H1 (cell line): ENCODE data around the gene FBXW8. TPM values are rescaled to one million over a fixed set of nuclear protein-coding genes. Genes with fewer than 3 reads are reported as not detected.

Experiments
- CTCF ChIA-PET: fragments of 300-600 bp; sonication (Branson Sonifier 250); formaldehyde crosslinking; loops from one replicate; lab custom pipeline; 2021; ENCODE audit not compliant: partially characterized antibody; lab: Charles Lee
- POLR2A ChIA-PET: fragments of 300-600 bp; sonication (Branson Sonifier 250); formaldehyde crosslinking; loops from one replicate; lab custom pipeline; 2021; ENCODE audit warnings: inconsistent platforms; ENCODE audit not compliant: partially characterized antibody; lab: Charles Lee
- DNase-seq, 2 experiments: peaks; one replicate each; pipeline versions ENCODE4 v3.0.0 to v3.0.0-alpha.2; 2010 to 2022; ENCODE audit warnings: low spot score in 2 of 2, low read depth in 1 of 2, mixed read lengths in 1 of 2
- FAIRE-seq: peaks from 2 replicates; lab custom pipeline; 2011; peaks lifted over from hg19 to GRCh38; lab: Jason Lieb, UNC
- H2AFZ ChIP-seq: 2 replicates; pipeline ENCODE4 v1.8.1; 2012; ENCODE audit warnings: low read length, inconsistent platforms
- H2AK5ac ChIP-seq: 2 replicates; pipeline ENCODE4 v1.6.1; 2013; ENCODE audit warnings: low read depth, low read length
- H2BK120ac ChIP-seq: replicated peaks from 2 replicates; pipeline ENCODE3; 2013; ENCODE audit warnings: low read depth, low read length, inconsistent platforms
- H2BK12ac ChIP-seq: 2 replicates; pipeline ENCODE4 v1.6.1; 2013; ENCODE audit warnings: low read depth, low read length
- H2BK15ac ChIP-seq: 2 replicates; pipeline ENCODE4 v1.6.1; 2013; ENCODE audit warnings: low read length
- H2BK20ac ChIP-seq: 2 replicates; pipeline ENCODE4 v1.6.1; 2013; ENCODE audit warnings: low read length
- H2BK5ac ChIP-seq: 2 replicates; pipeline ENCODE4 v1.6.1; 2013; ENCODE audit warnings: low read depth, low read length
- H3K14ac ChIP-seq: 2 replicates; pipeline ENCODE4 v1.6.1; 2013; ENCODE audit warnings: inconsistent platforms; ENCODE audit not compliant: insufficient read length
- H3K18ac ChIP-seq: 2 replicates; pipeline ENCODE4 v1.6.1; 2013; ENCODE audit warnings: low read length; ENCODE audit errors: extremely low read depth
- H3K23ac ChIP-seq: 2 replicates; pipeline ENCODE4 v1.6.1; 2013; ENCODE audit warnings: inconsistent platforms; ENCODE audit not compliant: insufficient read length
- H3K23me2 ChIP-seq: 2 replicates; pipeline ENCODE4 v1.6.1; 2013; ENCODE audit warnings: low read depth, low read length
- H3K27ac ChIP-seq: 2 replicates; pipeline ENCODE4 v1.6.1; 2011; ENCODE audit warnings: low read depth, low read length, inconsistent platforms
- H3K27me3 ChIP-seq, 4 experiments: replicated peaks in 1 of 4; 1 replicate in 1 of 4; 2 replicates in 3 of 4; pipeline versions ENCODE4 v1.6.1 to v1.8.1; 2011 to 2013; ENCODE audit warnings: low read length in 3 of 4, mild to moderate bottlenecking in 3 of 4, inconsistent platforms in 2 of 4, mixed read lengths in 2 of 4, moderate library complexity in 1 of 4; ENCODE audit not compliant: control insufficient read depth in 3 of 4, insufficient read depth in 3 of 4; ENCODE audit errors: extremely low read depth in 1 of 4
- H3K36me3 ChIP-seq, 4 experiments: 2 replicates each; pipeline versions ENCODE4 v1.6.1 to v1.8.1; 2011 to 2013; ENCODE audit warnings: mild to moderate bottlenecking in 4 of 4, low read length in 3 of 4, moderate library complexity in 2 of 4, control low read depth in 1 of 4, inconsistent platforms in 1 of 4; ENCODE audit not compliant: insufficient read depth in 4 of 4, control insufficient read depth in 2 of 4
- H3K4ac ChIP-seq: replicated peaks from 2 replicates; pipeline ENCODE3; 2013; ENCODE audit warnings: low read length, low read depth, mixed read lengths, inconsistent platforms; ENCODE audit not compliant: insufficient read length
- H3K4me1 ChIP-seq, 4 experiments: replicated peaks in 1 of 4; 1 replicate in 1 of 4; 2 replicates in 3 of 4; pipeline versions ENCODE4 v1.6.1 to v1.8.1; 2011 to 2013; ENCODE audit warnings: low read length in 3 of 4, inconsistent platforms in 2 of 4, mixed read lengths in 1 of 4; ENCODE audit not compliant: insufficient read depth in 4 of 4, control insufficient read depth in 3 of 4
- H3K4me2 ChIP-seq, 2 experiments: 2 replicates each; pipeline versions ENCODE4 v1.6.1 to v1.8.1; 2011 to 2013; ENCODE audit warnings: low read depth in 2 of 2, low read length in 2 of 2, control low read depth in 1 of 2, inconsistent platforms in 1 of 2, mild to moderate bottlenecking in 1 of 2; ENCODE audit not compliant: insufficient read depth in 1 of 2
- H3K4me3 ChIP-seq, 4 experiments: fragments of 200-600, 300-600 bp in 1 of 4; sonication (generic), shearing (Covaris generic), sonication (Bioruptor Twin) in 1 of 4; 2 replicates each; pipeline versions ENCODE4 v1.5.1 to v1.8.1; 2011 to 2016; ENCODE audit warnings: low read length in 4 of 4, low read depth in 3 of 4, control low read depth in 2 of 4, inconsistent platforms in 2 of 4, mild to moderate bottlenecking in 2 of 4, mixed read lengths in 1 of 4, moderate library complexity in 1 of 4; ENCODE audit not compliant: insufficient read depth in 2 of 4; ENCODE audit errors: extremely low read depth in 1 of 4
- H3K56ac ChIP-seq: replicated peaks from 2 replicates; pipeline ENCODE3; 2013; ENCODE audit warnings: low read depth, mild to moderate bottlenecking, mixed read lengths, low read length, inconsistent platforms; ENCODE audit not compliant: insufficient read length
- H3K79me1 ChIP-seq: 2 replicates; pipeline ENCODE4 v1.6.1; 2013; ENCODE audit warnings: low read depth, low read length, control low read depth
- H3K79me2 ChIP-seq, 2 experiments: 2 replicates each; pipeline versions ENCODE4 v1.6.1 to v1.8.1; 2012 to 2013; ENCODE audit warnings: low read length in 2 of 2, mild to moderate bottlenecking in 2 of 2, inconsistent platforms in 1 of 2; ENCODE audit not compliant: insufficient read depth in 2 of 2, control insufficient read depth in 1 of 2
- H3K9ac ChIP-seq, 4 experiments: replicated peaks in 1 of 4; 1 replicate in 1 of 4; 2 replicates in 3 of 4; pipeline versions ENCODE4 v1.6.1 to v1.8.1; 2011 to 2013; ENCODE audit warnings: low read depth in 3 of 4, low read length in 3 of 4, control low read depth in 2 of 4, mild to moderate bottlenecking in 2 of 4, moderate library complexity in 2 of 4, inconsistent platforms in 1 of 4; ENCODE audit errors: extremely low read depth in 1 of 4
- H3K9me3 ChIP-seq, 2 experiments: 2 replicates each; pipeline versions ENCODE4 v1.6.1 to v1.8.1; 2012 to 2013; ENCODE audit warnings: mild to moderate bottlenecking in 2 of 2, moderate library complexity in 2 of 2, control low read depth in 1 of 2, inconsistent platforms in 1 of 2, low read depth in 1 of 2, low read length in 1 of 2, mixed read lengths in 1 of 2; ENCODE audit not compliant: insufficient read depth in 2 of 2
- H4K20me1 ChIP-seq, 2 experiments: replicated peaks in 1 of 2; 2 replicates each; pipeline versions ENCODE3 to v1.8.1; 2011 to 2013; ENCODE audit warnings: inconsistent platforms in 2 of 2, low read length in 2 of 2, mild to moderate bottlenecking in 1 of 2; ENCODE audit not compliant: insufficient read depth in 2 of 2, control insufficient read depth in 1 of 2
- H4K5ac ChIP-seq: 2 replicates; pipeline ENCODE4 v1.6.1; 2013; ENCODE audit warnings: low read length, low read depth, mixed read lengths, inconsistent platforms; ENCODE audit not compliant: insufficient read length
- H4K8ac ChIP-seq: 2 replicates; pipeline ENCODE4 v1.8.0; 2013; ENCODE audit warnings: mild to moderate bottlenecking, moderate library complexity, low read length, inconsistent platforms; ENCODE audit not compliant: insufficient read depth; ENCODE audit errors: extremely low read depth
- H4K91ac ChIP-seq: replicated peaks from 2 replicates; pipeline ENCODE3; 2013; ENCODE audit warnings: low read length, mixed read lengths, inconsistent platforms; ENCODE audit not compliant: insufficient read length
- EZH2 ChIP-seq: fragments of 200-600 bp; sonication (generic); IDR thresholded peaks from 2 replicates; pipeline ENCODE4 v1.7.1; 2012; ENCODE audit warnings: low read depth, mild to moderate bottlenecking, moderate library complexity, low read length, inconsistent platforms; ENCODE audit not compliant: severe bottlenecking
- KDM4A ChIP-seq: IDR thresholded peaks from one replicate; pipeline ENCODE4 v1.7.1; 2012; ENCODE audit warnings: low read depth, mild to moderate bottlenecking, moderate library complexity, low read length, inconsistent platforms; ENCODE audit not compliant: severe bottlenecking
- RXRA ChIP-seq: IDR thresholded peaks from 2 replicates; pipeline ENCODE4 v1.6.1; 2011; ENCODE audit warnings: low read depth, mild to moderate bottlenecking, low read length, moderate library complexity; ENCODE audit not compliant: insufficient read depth
- SIN3A ChIP-seq, 2 experiments: IDR thresholded peaks in 1 of 2; conservative IDR thresholded peaks in 1 of 2; 2 replicates each; pipeline ENCODE4 v1.6.1; 2011 to 2012; ENCODE audit warnings: low read length in 2 of 2, improper control_type of control experiment in 1 of 2, low read depth in 1 of 2, mild to moderate bottlenecking in 1 of 2
- SP2 ChIP-seq: IDR thresholded peaks from 2 replicates; pipeline ENCODE4 v1.6.1; 2012; ENCODE audit warnings: mild to moderate bottlenecking, low read length, inconsistent platforms
- WGBS, 2 experiments: shearing (Covaris generic) in 1 of 2; methylation state at CpG; one replicate each; pipeline versions ENCODE4 v1.1.6 to v1.1.7; 2013 to 2015; ENCODE audit warnings: low lambda C conversion rate in 2 of 2, mixed read lengths in 2 of 2, inconsistent platforms in 1 of 2, low coverage in 1 of 2, missing lambda C conversion rate in 1 of 2; ENCODE audit not compliant: insufficient replicate concordance in 2 of 2, insufficient coverage in 1 of 2, insufficient read length in 1 of 2; ENCODE audit errors: extremely low coverage in 1 of 2, missing lambda C conversion rate in 1 of 2; 5-methylcytosine and 5-hydroxymethylcytosine counted together
- polyA plus RNA-seq, 7 experiments: library from polyadenylated mRNA; depleted of rRNA in 3 of 7; stranded (reverse) in 5 of 7; unstranded in 2 of 7; fragments of >200 nt in 5 of 7; fragments of 200-250 nt in 2 of 7; gene quantifications; 1 replicate in 5 of 7; 2 replicates in 1 of 7; 4 replicates in 1 of 7; pipeline versions ENCODE4 v1.2.1 to v1.2.3, GENCODE V29; 2011 to 2013; ENCODE audit warnings: missing spikeins in 2 of 7, mixed read lengths in 2 of 7
- total RNA-seq: library from RNA; stranded (reverse); fragmentation: NEBNext Ultra II Directional; extraction: Animal tissue kit (Norgen Biotek cat#: 25700); gene quantifications from 2 replicates; pipeline ENCODE4 v1.2.1, GENCODE V29; 2021

Gene FBXW8
- total and polyA plus RNA-seq, 2 of the 8 experiments (the other 6 are each of a cell fraction or from before 2014, with no cell fraction given), result 15.8 to 16.0 TPM

DNA sequence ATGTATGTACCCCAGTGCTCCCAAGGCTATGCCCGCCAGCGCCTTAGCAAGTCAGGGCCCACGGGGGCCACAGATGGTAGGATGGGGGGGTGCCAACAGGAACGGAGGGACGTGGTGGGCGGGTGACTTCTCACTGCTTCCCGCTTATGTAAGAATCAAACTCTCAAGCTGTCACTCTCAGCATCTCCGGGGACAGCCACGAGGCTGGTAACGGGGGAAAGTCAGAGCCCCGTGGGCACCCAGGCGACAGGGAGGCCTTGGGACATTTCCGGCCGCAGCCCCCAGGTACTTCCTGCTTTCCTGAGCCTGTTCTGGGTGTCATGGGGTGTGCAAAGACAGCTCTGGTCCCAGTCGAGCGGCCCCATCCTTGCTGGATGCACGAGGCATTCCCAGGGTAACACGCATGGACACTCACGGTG is 129.2 kb downstream of the FBXW8 start:
- Histone ChIP-seq H3K4me1 (peaks cover 0 to 5% (median 2%) of the 10 kb centered on the region in 4 experiments; a peak in 6 of 7 replicates), H2BK5ac (no peak overlapping the region), H3K56ac (no peak overlapping the region), H3K4ac (no peak overlapping the region), H3K4me2 (no peak overlapping the region), H2AK5ac (no peak overlapping the region), H3K14ac (no peak overlapping the region), H4K8ac (no peak overlapping the region), H3K79me1 (no peaks in the 10 kb centered on the region), H3K18ac (no peak overlapping the region), H2AFZ (no peak overlapping the region), H3K9me3 (no peaks in the 10 kb centered on the region), H2BK12ac (peak overlapping the region; percentile 23; the same call in 1 of the 2 replicates), H4K5ac (no peak overlapping the region), H3K23ac (no peak overlapping the region), H3K23me2 (no peaks in the 10 kb centered on the region), H3K36me3 (no peaks in the 10 kb centered on the region), H4K91ac (no peak overlapping the region), H2BK15ac (no peak overlapping the region), H3K4me3 (no peak overlapping the region)
- no peak for DNase-seq
- CTCF ChIA-PET, result interaction anchor here (0.7 to 3.3 kb wide), 3 partner anchors 13 to 80 kb away, joined by 3 to 12 read pairs (median 3); no protein-coding TSS in a partner anchor
- WGBS, 2 experiments, result 94% methylated on average over 19 of the region's 19 CpGs; no CpG with 5 or more reads in 1 of the 2 experiments
- TF ChIP-seq KDM4A (no peak), SP2 (no peak), RXRA (no peak), SIN3A (conservative IDR thresholded peaks at IDR 0.05 in 1 of 2, IDR thresholded peaks at IDR 0.05 in 1 of 2; ENCODE audit: low read depth in 1 of 2, low read length in 2 of 2) (no peak), EZH2 (no peak)
- TF ChIP-seq, all 59 proteins: peak for 0
- Histone ChIP-seq H2BK120ac (no peak overlapping the region), H3K9ac (no peak overlapping the region; a peak in 1 of 7 replicates), H3K27me3 (no peaks in the 10 kb centered on the region), H3K27ac (no peak overlapping the region), H2BK20ac (no peak overlapping the region), H4K20me1 (no peaks in the 10 kb centered on the region), H3K79me2 (no peaks in the 10 kb centered on the region)
- POLR2A ChIA-PET, result no interaction called here
- no peak for FAIRE-seq
